Astrocyte of the cerebellum (primary cell): ENCODE measurements around the gene SNRPD3.

Experiments
- DNase-seq: peaks from one replicate; pipeline ENCODE4 v3.0.0-alpha.2; 2011; ENCODE audit warnings: low read depth
- H3K4me3 ChIP-seq: 2 replicates; pipeline ENCODE4 v1.5.1; 2011; ENCODE audit warnings: mild to moderate bottlenecking, low read depth, low read length, moderate library complexity
- in situ Hi-C: cut with HindIII; loops from 2 replicates; pipeline ENCODE4 v1.10.0; 2017; ENCODE audit warnings: low sequenced_read_pairs
- TF ChIP-seq, protein P1 (sequence below): IDR thresholded peaks from 2 replicates; pipeline ENCODE4 v1.5.1; 2012; ENCODE audit warnings: low read length, low read depth, moderate library complexity, mild to moderate bottlenecking; ENCODE audit errors: missing control alignments

Gene SNRPD3

DNA sequence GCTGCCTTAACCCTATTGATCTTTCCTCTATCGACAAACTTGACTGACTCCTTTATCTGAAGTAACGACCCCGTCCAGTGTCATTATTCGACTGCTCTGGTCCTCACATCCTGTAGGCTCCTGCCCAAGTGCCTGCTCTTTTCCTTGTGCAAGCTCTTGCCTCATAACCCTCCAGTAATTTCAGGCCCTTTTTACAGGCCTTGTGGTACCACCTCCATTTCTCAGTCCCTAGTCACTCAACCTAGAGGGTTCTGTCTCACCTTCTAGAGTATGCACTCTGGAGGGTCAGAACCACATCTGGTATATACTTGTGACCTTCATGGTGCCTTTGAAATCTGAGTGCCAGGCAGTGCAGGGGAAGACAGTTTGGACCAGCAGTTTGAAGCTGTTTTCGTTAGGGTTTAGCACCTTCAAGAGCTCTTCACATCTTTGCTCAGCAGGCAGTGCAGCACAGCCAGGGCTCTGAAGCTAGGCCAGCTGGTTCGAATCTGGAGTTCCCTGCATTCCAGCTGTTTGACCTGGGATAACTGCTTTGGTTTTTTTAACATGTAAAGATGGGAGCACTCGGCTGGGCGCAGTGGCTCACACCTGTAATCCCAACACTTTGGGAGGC is 11.2 kb downstream of the SNRPD3 start:
- DNase-seq: no peak
- TF ChIP-seq, protein P1, sequence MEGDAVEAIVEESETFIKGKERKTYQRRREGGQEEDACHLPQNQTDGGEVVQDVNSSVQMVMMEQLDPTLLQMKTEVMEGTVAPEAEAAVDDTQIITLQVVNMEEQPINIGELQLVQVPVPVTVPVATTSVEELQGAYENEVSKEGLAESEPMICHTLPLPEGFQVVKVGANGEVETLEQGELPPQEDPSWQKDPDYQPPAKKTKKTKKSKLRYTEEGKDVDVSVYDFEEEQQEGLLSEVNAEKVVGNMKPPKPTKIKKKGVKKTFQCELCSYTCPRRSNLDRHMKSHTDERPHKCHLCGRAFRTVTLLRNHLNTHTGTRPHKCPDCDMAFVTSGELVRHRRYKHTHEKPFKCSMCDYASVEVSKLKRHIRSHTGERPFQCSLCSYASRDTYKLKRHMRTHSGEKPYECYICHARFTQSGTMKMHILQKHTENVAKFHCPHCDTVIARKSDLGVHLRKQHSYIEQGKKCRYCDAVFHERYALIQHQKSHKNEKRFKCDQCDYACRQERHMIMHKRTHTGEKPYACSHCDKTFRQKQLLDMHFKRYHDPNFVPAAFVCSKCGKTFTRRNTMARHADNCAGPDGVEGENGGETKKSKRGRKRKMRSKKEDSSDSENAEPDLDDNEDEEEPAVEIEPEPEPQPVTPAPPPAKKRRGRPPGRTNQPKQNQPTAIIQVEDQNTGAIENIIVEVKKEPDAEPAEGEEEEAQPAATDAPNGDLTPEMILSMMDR: no peak
- in situ Hi-C loops: no loop called here
- H3K4me3 ChIP-seq: no peak overlapping the region

DNA sequence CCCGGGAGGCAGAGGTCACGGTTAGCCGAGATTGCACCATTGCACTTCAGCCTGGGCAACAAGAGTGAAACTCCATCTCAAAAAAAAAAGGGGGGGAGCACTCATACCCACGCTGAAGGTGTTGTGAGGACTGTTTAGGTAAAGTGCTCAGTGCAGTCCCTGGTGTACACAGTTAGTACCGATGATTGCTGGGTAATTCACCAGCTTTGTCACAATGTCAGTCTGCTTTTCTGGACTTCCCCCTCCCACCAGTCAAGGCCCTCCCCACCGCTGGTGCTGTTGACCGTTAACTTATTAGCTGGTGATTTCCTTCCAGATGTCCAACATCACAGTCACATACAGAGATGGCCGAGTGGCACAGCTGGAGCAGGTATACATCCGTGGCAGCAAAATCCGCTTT is 11.9 kb downstream of the SNRPD3 start:
- in situ Hi-C loops: no loop called here
- TF ChIP-seq, protein P1: no peak
- DNase-seq: no peak
- no peak overlapping the region for H3K4me3 ChIP-seq

DNA sequence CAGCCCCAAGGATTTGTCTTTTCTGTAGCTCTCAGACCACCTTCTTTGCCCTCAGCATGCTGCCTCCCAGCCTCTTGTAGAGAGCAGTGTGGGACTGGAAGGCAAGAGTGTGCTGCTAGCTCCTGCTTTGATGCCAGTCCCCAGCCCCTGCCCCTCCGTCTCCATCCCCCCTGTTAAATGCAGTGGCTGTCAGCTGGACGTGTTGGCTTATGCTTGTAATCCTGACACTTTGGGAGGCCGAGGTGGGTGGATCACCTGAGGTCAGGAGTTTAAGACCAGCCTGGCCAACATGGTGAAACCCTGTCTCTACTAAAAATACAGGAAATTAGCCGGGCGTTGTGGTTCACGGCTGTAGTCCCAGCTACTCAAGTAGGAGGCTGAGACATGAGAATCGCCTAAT is 15.5 kb downstream of the SNRPD3 start:
- DNase-seq: no peak
- TF ChIP-seq, protein P1: no peak
- in situ Hi-C loops: no loop called here
- H3K4me3 ChIP-seq: no peak overlapping the region

DNA sequence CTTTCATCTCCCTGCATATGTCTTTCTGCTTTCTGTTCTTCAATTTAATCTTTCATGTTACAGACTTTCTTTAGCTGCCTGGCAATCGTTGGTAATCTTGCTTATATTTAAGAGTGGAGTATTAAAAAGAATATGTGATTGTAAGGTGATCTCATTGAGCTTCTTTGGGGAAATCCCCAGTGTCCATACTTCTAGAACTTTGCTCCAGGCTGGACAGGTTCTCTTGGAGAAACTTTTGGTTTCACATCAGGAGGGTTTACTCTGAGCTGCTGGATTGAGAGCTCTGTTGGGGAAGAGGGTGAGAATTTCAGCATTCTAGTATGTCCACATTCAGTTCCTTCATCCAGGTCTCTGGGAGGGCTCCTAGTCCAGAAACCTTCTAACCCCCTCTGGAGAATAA is 21.0 kb downstream of the SNRPD3 start:
- H3K4me3 ChIP-seq: no peak overlapping the region
- no peak for DNase-seq
- TF ChIP-seq, protein P1: no peak
- in situ Hi-C loops: no loop called here

DNA sequence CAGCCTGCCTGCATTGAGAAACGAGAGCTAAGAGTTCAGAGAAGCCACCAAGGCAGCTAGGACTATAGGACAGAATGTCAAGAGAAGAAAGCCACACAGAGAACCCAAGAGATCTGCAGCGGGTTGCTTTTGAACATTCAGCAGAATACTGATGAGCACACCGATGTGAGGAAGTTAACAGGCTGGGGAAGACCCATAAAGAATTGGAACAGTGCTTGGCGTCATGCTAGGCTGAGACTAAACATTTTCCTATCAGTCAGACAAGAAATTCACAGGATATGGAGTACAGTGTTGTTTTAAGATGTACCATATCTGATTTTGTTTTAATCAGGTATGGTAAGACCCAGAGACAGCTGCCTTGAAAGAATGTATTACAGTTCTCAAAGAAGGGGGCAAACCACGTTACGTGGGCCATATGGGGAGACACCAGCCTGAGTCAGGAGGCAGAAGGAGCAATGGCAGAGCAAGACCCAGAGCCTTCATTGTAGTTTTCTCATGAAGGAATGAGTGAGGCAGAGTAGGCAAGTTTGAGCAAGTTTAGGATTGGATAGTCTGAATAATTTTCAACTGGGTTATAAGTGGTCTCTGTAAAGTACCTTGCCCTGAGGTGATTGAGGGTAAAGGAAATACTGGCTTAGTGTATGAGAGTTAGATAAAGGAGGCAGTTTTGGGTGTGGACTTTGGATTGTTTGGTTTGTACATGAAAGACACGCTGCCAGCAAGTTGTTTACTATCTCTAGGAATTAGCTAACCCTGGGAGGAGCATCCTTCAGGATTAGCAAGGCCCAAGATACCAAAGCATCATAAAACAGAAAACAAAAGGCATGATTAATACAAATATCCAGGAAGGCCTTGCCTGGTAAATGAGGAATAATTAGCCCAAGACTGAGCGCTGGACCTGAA is 22.8 kb downstream of the SNRPD3 start:
- H3K4me3 ChIP-seq: no peak overlapping the region
- TF ChIP-seq, protein P1: no peak
- in situ Hi-C loops: no loop called here
- DNase-seq: no peak

DNA sequence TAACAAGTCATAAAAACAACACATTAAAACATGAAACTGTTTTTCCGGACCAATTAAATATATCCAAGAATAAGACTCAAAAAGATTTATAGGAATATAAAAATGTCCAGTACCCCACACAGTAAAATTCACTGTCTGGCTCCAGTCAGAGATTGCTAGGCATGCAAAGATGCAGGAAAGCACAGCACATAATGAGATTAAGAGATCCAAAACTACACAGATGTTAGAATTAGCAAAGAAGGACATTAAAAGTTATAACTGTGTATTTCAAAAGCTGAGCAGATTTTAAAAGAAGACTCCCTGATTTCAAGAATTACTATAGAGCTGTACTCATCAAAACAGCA is 23.4 kb downstream of the SNRPD3 start:
- in situ Hi-C loops: no loop called here
- no peak for DNase-seq
- TF ChIP-seq, protein P1: no peak
- no peak overlapping the region for H3K4me3 ChIP-seq
